Endothelial cell of umbilical vein (primary cell): ENCODE data around the gene LMX1A. TPM values are rescaled to one million over a fixed set of nuclear protein-coding genes. Genes with fewer than 3 reads are reported as not detected.

ENCODE experiments used
- BruUV-seq: library from RNA; stranded (reverse); fragments of 400-500 nt; replicated peaks from 2 replicates; lab custom pipeline; 2021; lab: Mats Ljungman, UMichigan
- CTCF ChIA-PET: fragments of 300-600, 350-600 bp; sonication (Branson Sonifier 250); formaldehyde crosslinking; loops from one replicate; lab custom pipeline; 2021; ENCODE audit warnings: antibody characterized with exemption, inconsistent platforms; lab: Charles Lee
- POLR2A ChIA-PET: fragments of 300-600, 350-600 bp; sonication (Branson Sonifier 250); formaldehyde crosslinking; loops from one replicate; lab custom pipeline; 2021; ENCODE audit warnings: antibody characterized with exemption, inconsistent platforms; lab: Charles Lee
- DNase-seq: peaks from one replicate; pipeline ENCODE4 v3.0.0-alpha.2; 2011; ENCODE audit warnings: low read depth, low spot score
- FAIRE-seq: peaks from 2 replicates; lab custom pipeline; 2011; peaks lifted over from hg19 to GRCh38; lab: Jason Lieb, UNC
- H2AFZ ChIP-seq: 2 replicates; pipeline ENCODE4 v1.6.0; 2012; ENCODE audit warnings: low read depth, low read length, control low read depth, inconsistent platforms
- H3K27ac ChIP-seq: 2 replicates; pipeline ENCODE4 v1.5.1; 2011; ENCODE audit warnings: low read depth, mild to moderate bottlenecking, control low read depth, low read length, moderate library complexity; ENCODE audit not compliant: insufficient read depth
- H3K27me3 ChIP-seq, 2 experiments: 2 replicates each; pipeline versions ENCODE4 v1.6.0 to v1.6.1; 2011; ENCODE audit warnings: low read length in 2 of 2, mixed read lengths in 1 of 2; ENCODE audit not compliant: control insufficient read depth in 2 of 2, insufficient read depth in 2 of 2
- H3K36me3 ChIP-seq, 2 experiments: 2 replicates in 1 of 2; 3 replicates in 1 of 2; pipeline ENCODE4 v1.5.1; 2011; ENCODE audit warnings: low read length in 2 of 2, mild to moderate bottlenecking in 1 of 2, moderate library complexity in 1 of 2; ENCODE audit not compliant: control insufficient read depth in 2 of 2, insufficient read depth in 2 of 2; ENCODE audit errors: extremely low read depth in 1 of 2
- H3K4me1 ChIP-seq: 3 replicates; pipeline ENCODE4 v1.5.1; 2011; ENCODE audit warnings: mild to moderate bottlenecking, low read length; ENCODE audit not compliant: control insufficient read depth, insufficient read depth; ENCODE audit errors: extremely low read depth
- H3K4me2 ChIP-seq: 2 replicates; pipeline ENCODE4 v1.6.1; 2011; ENCODE audit warnings: low read length, control low read depth, mixed read lengths; ENCODE audit not compliant: insufficient read depth
- H3K4me3 ChIP-seq, 3 experiments: fragments of 200-600 bp in 1 of 3; sonication (generic), shearing (Covaris generic) in 1 of 3; replicated peaks in 1 of 3; 2 replicates each; pipeline ENCODE4 v1.5.1; 2011 to 2016; ENCODE audit warnings: control low read depth in 3 of 3, low read length in 3 of 3, mild to moderate bottlenecking in 2 of 3, inconsistent platforms in 1 of 3, low read depth in 1 of 3, moderate library complexity in 1 of 3; ENCODE audit not compliant: insufficient read depth in 1 of 3
- H3K79me2 ChIP-seq: 2 replicates; pipeline ENCODE4 v1.6.0; 2012; ENCODE audit warnings: low read length, inconsistent platforms; ENCODE audit not compliant: control insufficient read depth, insufficient read depth
- H3K9ac ChIP-seq: replicated peaks from 2 replicates; pipeline ENCODE3; 2011; ENCODE audit warnings: low read length, control low read depth; ENCODE audit not compliant: insufficient read depth; ENCODE audit errors: extremely low read depth
- H3K9me1 ChIP-seq: replicated peaks from 3 replicates; pipeline ENCODE4 v1.6.0; 2011; ENCODE audit warnings: mild to moderate bottlenecking, low read length; ENCODE audit not compliant: control insufficient read depth, insufficient read depth; ENCODE audit errors: extremely low read depth
- H3K9me3 ChIP-seq: replicated peaks from 2 replicates; pipeline ENCODE4 v1.5.1; 2012; ENCODE audit warnings: low read length, inconsistent platforms; ENCODE audit not compliant: control insufficient read depth, insufficient read depth
- H4K20me1 ChIP-seq: replicated peaks from 2 replicates; pipeline ENCODE3; 2011; ENCODE audit warnings: mild to moderate bottlenecking, low read length; ENCODE audit not compliant: control insufficient read depth, insufficient read depth; ENCODE audit errors: extremely low read depth
- EZH2 ChIP-seq: IDR thresholded peaks from 2 replicates; pipeline ENCODE4 v1.6.1; 2012; ENCODE audit warnings: borderline replicate concordance, low read depth, mild to moderate bottlenecking, moderate library complexity, low read length, inconsistent platforms; ENCODE audit not compliant: severe bottlenecking
- FOS ChIP-seq: IDR thresholded peaks from 2 replicates; pipeline ENCODE4 v1.6.1; 2011; ENCODE audit warnings: mild to moderate bottlenecking, low read length, moderate library complexity, borderline replicate concordance; ENCODE audit not compliant: insufficient read depth
- GATA2 ChIP-seq: IDR thresholded peaks from 2 replicates; pipeline ENCODE4 v1.7.0; 2011; ENCODE audit warnings: low read depth, mild to moderate bottlenecking, moderate library complexity, mixed read lengths, low read length; ENCODE audit not compliant: insufficient read length, insufficient read depth
- JUN ChIP-seq: IDR thresholded peaks from 2 replicates; pipeline ENCODE4 v1.6.1; 2011; ENCODE audit warnings: borderline replicate concordance, low read depth; ENCODE audit not compliant: insufficient read length, insufficient read depth
- MAX ChIP-seq: IDR thresholded peaks from 2 replicates; pipeline ENCODE4 v1.6.1; 2011; ENCODE audit not compliant: insufficient read depth, insufficient read length
- MYC ChIP-seq: IDR thresholded peaks from one replicate; pipeline ENCODE4 v1.6.1; 2011; ENCODE audit warnings: mild to moderate bottlenecking, low read depth, low read length
- POLR2A ChIP-seq: IDR thresholded peaks from 2 replicates; pipeline ENCODE4 v1.6.1; 2012; ENCODE audit warnings: low read depth, mild to moderate bottlenecking, control low read depth, low read length
- POLR2AphosphoS5 ChIP-seq: IDR thresholded peaks from 2 replicates; pipeline ENCODE4 v1.6.1; 2012; ENCODE audit warnings: low read depth, mild to moderate bottlenecking, control low read depth, low read length, moderate library complexity; ENCODE audit not compliant: insufficient read depth
- dilution Hi-C: fragments of 300-500 bp; cut with MboI; formaldehyde crosslinking; loops from one replicate; pipeline ENCODE4 v1.15.0; 2019; ENCODE audit warnings: low sequenced_read_pairs; ENCODE audit not compliant: extremely low pct_ligation_motif_present
- intact Hi-C: fragments of 100-400 bp; cut with micrococcal nuclease; formaldehyde crosslinking; loops from one replicate; pipeline ENCODE4 v1.10.0; 2022
- polyA plus RNA-seq, 4 experiments: library from polyadenylated mRNA; depleted of rRNA in 3 of 4; stranded (reverse) in 3 of 4; unstranded in 1 of 4; fragments of >200 nt; gene quantifications; 2 replicates each; pipeline versions ENCODE4 v1.2.1 to v1.2.3, GENCODE V29; 2011 to 2012; ENCODE audit warnings: missing spikeins in 1 of 4
- total RNA-seq: library from RNA; stranded (reverse); gene quantifications from 2 replicates; pipeline ENCODE4 v1.2.3, GENCODE V29; 2021
- TF ChIP-seq, protein P1 (sequence below), 2 donors: IDR thresholded peaks; 1 replicate in 1 of 2; 2 replicates in 1 of 2; pipeline ENCODE4 v1.5.1; 2011; ENCODE audit warnings: low read length in 2 of 2, mild to moderate bottlenecking in 2 of 2, moderate library complexity in 2 of 2, control low read depth in 1 of 2, inconsistent platforms in 1 of 2, low read depth in 1 of 2; ENCODE audit not compliant: insufficient read depth in 1 of 2; ENCODE audit errors: extremely low read depth in 1 of 2

Gene LMX1A
- total and polyA plus RNA-seq, 2 donors (not counting 3 experiments of a cell fraction or from before 2014, with no cell fraction given): not detected

DNA sequence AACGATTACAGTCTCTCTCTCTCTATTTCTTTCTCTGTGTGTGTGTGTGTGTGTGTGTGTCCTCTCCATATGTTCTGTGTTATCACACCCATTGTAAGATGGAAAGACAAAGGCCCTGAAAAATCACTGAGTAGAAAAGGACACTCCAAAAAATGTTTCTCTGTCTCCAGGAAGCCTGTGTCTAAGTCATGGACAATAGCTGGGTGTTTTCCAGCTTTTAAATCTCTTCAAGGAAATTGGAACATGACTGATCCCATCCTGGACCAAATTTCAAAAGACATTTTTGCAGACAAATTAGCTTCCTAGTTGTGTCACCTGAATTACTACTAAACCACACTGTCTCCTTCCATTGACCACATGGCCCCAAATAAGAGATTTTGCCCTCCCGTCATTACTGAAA, 31.0 kb upstream of the LMX1A start:
- no peaks in the 10 kb centered on the region for H3K4me1 ChIP-seq
- no peak overlapping the region for H3K4me2 ChIP-seq
- no peak for FAIRE-seq
- no peak for TF ChIP-seq GATA2
- TF ChIP-seq, protein P1, sequence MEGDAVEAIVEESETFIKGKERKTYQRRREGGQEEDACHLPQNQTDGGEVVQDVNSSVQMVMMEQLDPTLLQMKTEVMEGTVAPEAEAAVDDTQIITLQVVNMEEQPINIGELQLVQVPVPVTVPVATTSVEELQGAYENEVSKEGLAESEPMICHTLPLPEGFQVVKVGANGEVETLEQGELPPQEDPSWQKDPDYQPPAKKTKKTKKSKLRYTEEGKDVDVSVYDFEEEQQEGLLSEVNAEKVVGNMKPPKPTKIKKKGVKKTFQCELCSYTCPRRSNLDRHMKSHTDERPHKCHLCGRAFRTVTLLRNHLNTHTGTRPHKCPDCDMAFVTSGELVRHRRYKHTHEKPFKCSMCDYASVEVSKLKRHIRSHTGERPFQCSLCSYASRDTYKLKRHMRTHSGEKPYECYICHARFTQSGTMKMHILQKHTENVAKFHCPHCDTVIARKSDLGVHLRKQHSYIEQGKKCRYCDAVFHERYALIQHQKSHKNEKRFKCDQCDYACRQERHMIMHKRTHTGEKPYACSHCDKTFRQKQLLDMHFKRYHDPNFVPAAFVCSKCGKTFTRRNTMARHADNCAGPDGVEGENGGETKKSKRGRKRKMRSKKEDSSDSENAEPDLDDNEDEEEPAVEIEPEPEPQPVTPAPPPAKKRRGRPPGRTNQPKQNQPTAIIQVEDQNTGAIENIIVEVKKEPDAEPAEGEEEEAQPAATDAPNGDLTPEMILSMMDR (IDR thresholded peaks at IDR 0.05; ENCODE audit: extremely low read depth in 1 of 2, insufficient read depth in 1 of 2, low read depth in 1 of 2, low read length in 2 of 2): no peak
- no peak for TF ChIP-seq MAX
- TF ChIP-seq EZH2: no peak
- no peak for TF ChIP-seq POLR2AphosphoS5
- TF ChIP-seq POLR2A: no peak
- TF ChIP-seq JUN: no peak
- no peak for TF ChIP-seq FOS
- TF ChIP-seq MYC: no peak
- no peak overlapping the region for H2AFZ ChIP-seq
- H3K79me2 ChIP-seq: no peaks in the 10 kb centered on the region
- DNase-seq: no peak
- ChIA-PET CTCF (interaction anchor here (1.3 to 3.2 kb wide), 3 partner anchors 11 to 205 kb away, joined by 6 to 22 read pairs (median 16); no protein-coding TSS in a partner anchor), POLR2A (no interaction called here)
- no peaks in the 10 kb centered on the region for H4K20me1 ChIP-seq
- intact Hi-C loops (no loop called here), dilution Hi-C loops (no loop called here)
- H3K9ac ChIP-seq: no peak overlapping the region
- H3K9me1 ChIP-seq: no peaks in the 10 kb centered on the region
- H3K36me3 ChIP-seq: no peaks in the 10 kb centered on the region
- no peak overlapping the region for H3K4me3 ChIP-seq
- no peaks in the 10 kb centered on the region for H3K9me3 ChIP-seq
- no TSS peak for BruUV-seq
- H3K27me3 ChIP-seq: peaks cover 27 to 43% of the 10 kb centered on the region in 2 experiments
- no peak overlapping the region for H3K27ac ChIP-seq
